Trophoblast cell (in vitro differentiated cells and primary cell): Measurements from ENCODE around the gene WDFY1.

Experiments
- DNase-seq, 2 donors: peaks; one replicate each; pipeline ENCODE4 v3.0.0-alpha.2; 2016
- H2AFZ ChIP-seq: 2 replicates; pipeline ENCODE4 v1.6.1; 2013; ENCODE audit warnings: low read length, moderate library complexity, mild to moderate bottlenecking; ENCODE audit not compliant: insufficient read depth, poor library complexity
- H2AK5ac ChIP-seq: 2 replicates; pipeline ENCODE4 v1.6.1; 2013; ENCODE audit warnings: mild to moderate bottlenecking, low read length
- H2BK120ac ChIP-seq: 2 replicates; pipeline ENCODE4 v1.6.1; 2013; ENCODE audit warnings: low read length, mild to moderate bottlenecking, moderate library complexity; ENCODE audit not compliant: insufficient read depth, poor library complexity
- H2BK12ac ChIP-seq: 2 replicates; pipeline ENCODE4 v1.6.1; 2013; ENCODE audit warnings: mild to moderate bottlenecking, low read length, moderate library complexity
- H2BK5ac ChIP-seq: 2 replicates; pipeline ENCODE4 v1.6.1; 2013; ENCODE audit warnings: low read length, low read depth, moderate library complexity, mild to moderate bottlenecking; ENCODE audit not compliant: poor library complexity
- H3K14ac ChIP-seq: 2 replicates; pipeline ENCODE4 v1.6.1; 2013; ENCODE audit warnings: mild to moderate bottlenecking, low read length
- H3K18ac ChIP-seq: 2 replicates; pipeline ENCODE4 v1.6.1; 2013; ENCODE audit warnings: mild to moderate bottlenecking, low read length
- H3K23ac ChIP-seq: 2 replicates; pipeline ENCODE4 v1.6.1; 2013; ENCODE audit warnings: low read length
- H3K27ac ChIP-seq: 2 replicates; pipeline ENCODE4 v1.5.1; 2013; ENCODE audit warnings: low read depth, mild to moderate bottlenecking, inconsistent platforms, low read length, moderate library complexity
- H3K27me3 ChIP-seq: 2 replicates; pipeline ENCODE4 v1.6.1; 2013; ENCODE audit warnings: inconsistent platforms, mild to moderate bottlenecking, low read length, moderate library complexity; ENCODE audit not compliant: insufficient read depth
- H3K36me3 ChIP-seq, 2 experiments: 1 replicate in 1 of 2; 2 replicates in 1 of 2; pipeline ENCODE4 v1.6.1; 2013; ENCODE audit warnings: low read length in 2 of 2, mild to moderate bottlenecking in 2 of 2, moderate library complexity in 1 of 2; ENCODE audit not compliant: insufficient read depth in 2 of 2, control insufficient read depth in 1 of 2
- H3K4ac ChIP-seq: 2 replicates; pipeline ENCODE4 v1.6.1; 2013; ENCODE audit warnings: low read depth, mild to moderate bottlenecking, low read length, moderate library complexity
- H3K4me1 ChIP-seq, 2 experiments: 1 replicate in 1 of 2; 2 replicates in 1 of 2; pipeline ENCODE4 v1.6.1; 2013; ENCODE audit warnings: low read length in 2 of 2, mild to moderate bottlenecking in 2 of 2, moderate library complexity in 1 of 2; ENCODE audit not compliant: insufficient read depth in 2 of 2, control insufficient read depth in 1 of 2
- H3K4me2 ChIP-seq: 2 replicates; pipeline ENCODE4 v1.6.1; 2013; ENCODE audit warnings: inconsistent platforms, mild to moderate bottlenecking, low read length, moderate library complexity
- H3K4me3 ChIP-seq: 2 replicates; pipeline ENCODE4 v1.5.1; 2013; ENCODE audit warnings: mild to moderate bottlenecking, low read depth, low read length, inconsistent platforms
- H3K79me1 ChIP-seq: one replicate; pipeline ENCODE4 v1.6.1; 2013; ENCODE audit warnings: low read length
- H3K79me2 ChIP-seq: 2 replicates; pipeline ENCODE4 v1.6.1; 2013; ENCODE audit warnings: low read length, mild to moderate bottlenecking; ENCODE audit not compliant: control insufficient read depth, insufficient read depth, poor library complexity
- H3K9ac ChIP-seq: 2 replicates; pipeline ENCODE4 v1.6.1; 2013; ENCODE audit warnings: mild to moderate bottlenecking, low read length
- H3K9me3 ChIP-seq: 2 replicates; pipeline ENCODE4 v1.6.1; 2013; ENCODE audit warnings: low read depth, mild to moderate bottlenecking, control low read depth, inconsistent platforms, low read length; ENCODE audit not compliant: insufficient read depth
- H4K12ac ChIP-seq: 2 replicates; pipeline ENCODE4 v1.6.1; 2013; ENCODE audit warnings: low read depth, mild to moderate bottlenecking, low read length, moderate library complexity
- H4K8ac ChIP-seq: 2 replicates; pipeline ENCODE4 v1.6.1; 2013; ENCODE audit warnings: low read depth, mild to moderate bottlenecking, low read length, moderate library complexity
- H4K91ac ChIP-seq: one replicate; pipeline ENCODE4 v1.6.1; 2013; ENCODE audit warnings: low read depth, mild to moderate bottlenecking, low read length, moderate library complexity
- WGBS: extraction: QIAGEN DNeasy Blood & Tissue Kit; methylation state at CpG from one replicate; pipeline ENCODE4 v1.1.7; 2013; ENCODE audit warnings: missing lambda C conversion rate; ENCODE audit not compliant: insufficient read length, insufficient coverage; ENCODE audit errors: extremely low coverage; 5-methylcytosine and 5-hydroxymethylcytosine counted together

WDFY1 gene

GRCh38 chr2:223950448-223951347 lies 5.6 kb upstream of the WDFY1 start:
- Histone ChIP-seq H3K4me3 (no peak overlapping the region), H2BK5ac (no peak overlapping the region), H3K27me3 (no peaks in the 10 kb centered on the region), H3K79me1 (no peaks in the 10 kb centered on the region), H3K4ac (no peak overlapping the region), H3K36me3 (no peaks in the 10 kb centered on the region), H3K18ac (no peak overlapping the region), H2BK12ac (no peak overlapping the region), H3K9me3 (no peaks in the 10 kb centered on the region), H3K4me2 (no peak overlapping the region), H4K12ac (no peak overlapping the region), H3K9ac (no peak overlapping the region), H4K91ac (no peak overlapping the region), H4K8ac (no peak overlapping the region), H2AFZ (no peak overlapping the region), H2BK120ac (no peak overlapping the region), H2AK5ac (no peak overlapping the region), H3K27ac (no peak overlapping the region), H3K79me2 (no peaks in the 10 kb centered on the region), H3K23ac (no peak overlapping the region), H3K14ac (no peak overlapping the region), H3K4me1 (no peaks in the 10 kb centered on the region)
- DNase-seq, result no peak
- no CpG with 5 or more reads among the region's 3 CpGs for WGBS

- Histone ChIP-seq H3K9ac (no peak overlapping the region), H4K12ac (no peak overlapping the region), H3K79me1 (peaks cover 8% of the 10 kb centered on the region), H3K27ac (no peak overlapping the region), H3K23ac (no peak overlapping the region), H3K4ac (no peak overlapping the region), H2AK5ac (no peak overlapping the region), H4K91ac (no peak overlapping the region), H2AFZ (no peak overlapping the region), H3K4me2 (no peak overlapping the region), H3K79me2 (peaks cover 8% of the 10 kb centered on the region), H3K36me3 (no peaks in the 10 kb centered on the region), H3K27me3 (no peaks in the 10 kb centered on the region), H3K9me3 (no peaks in the 10 kb centered on the region), H3K4me3 (no peak overlapping the region), H2BK5ac (no peak overlapping the region), H4K8ac (no peak overlapping the region), H2BK12ac (no peak overlapping the region), H3K18ac (no peak overlapping the region), H2BK120ac (no peak overlapping the region), H3K4me1 (no peaks in the 10 kb centered on the region), H3K14ac (no peak overlapping the region)
- WGBS, result no CpG with 5 or more reads among the region's 3 CpGs
- no peak for DNase-seq
Measured at GRCh38 chr2:223949241-223949840, 4.2 kb upstream of the WDFY1 start.

DNA sequence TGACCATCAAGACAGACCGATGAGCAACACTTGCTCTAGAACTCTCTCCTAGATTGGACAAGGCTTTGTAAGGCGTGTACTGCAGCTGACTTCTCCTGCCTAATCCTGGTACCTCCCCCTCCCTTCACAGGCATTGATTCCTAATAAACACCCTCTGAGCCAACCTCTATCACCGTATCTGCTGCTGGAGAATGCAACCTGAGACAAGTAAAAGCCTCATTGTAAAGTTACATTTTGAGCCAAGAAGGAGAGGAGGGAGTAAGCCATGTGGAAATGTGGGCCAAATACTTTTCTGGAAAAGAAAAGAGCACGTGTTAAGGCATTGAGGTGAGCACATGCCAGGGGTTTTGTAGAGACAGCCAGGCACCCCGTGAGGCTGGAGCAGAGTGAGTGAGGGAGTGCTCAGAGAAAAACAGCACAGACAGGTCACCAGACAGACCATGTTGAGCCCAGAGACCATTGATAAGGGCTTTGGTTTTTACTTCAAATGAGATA lies 2.6 kb upstream of the WDFY1 start:
- Histone ChIP-seq H2BK5ac (no peak overlapping the region), H2BK12ac (no peak overlapping the region), H4K91ac (no peak overlapping the region), H3K36me3 (no peaks in the 10 kb centered on the region), H3K79me2 (peaks cover 11% of the 10 kb centered on the region), H3K4me3 (no peak overlapping the region), H4K12ac (no peak overlapping the region), H3K27me3 (no peaks in the 10 kb centered on the region), H3K9ac (no peak overlapping the region), H3K14ac (no peak overlapping the region), H3K79me1 (peaks cover 10% of the 10 kb centered on the region), H2AK5ac (no peak overlapping the region), H3K4ac (no peak overlapping the region), H3K9me3 (no peaks in the 10 kb centered on the region), H3K27ac (no peak overlapping the region), H2BK120ac (no peak overlapping the region), H3K23ac (no peak overlapping the region), H3K4me1 (no peaks in the 10 kb centered on the region), H3K4me2 (no peak overlapping the region), H4K8ac (no peak overlapping the region), H2AFZ (no peak overlapping the region), H3K18ac (no peak overlapping the region)
- DNase-seq, result no peak
- no CpG with 5 or more reads among the region's 5 CpGs for WGBS

GRCh38 chr2:223945755-223946154 lies 620 bp upstream of the WDFY1 start:
- no peak for DNase-seq
- Histone ChIP-seq H3K4me3 (no peak overlapping the region), H3K9me3 (no peaks in the 10 kb centered on the region), H2BK5ac (no peak overlapping the region), H3K27me3 (no peaks in the 10 kb centered on the region), H3K27ac (no peak overlapping the region), H3K4ac (no peak overlapping the region), H3K36me3 (no peaks in the 10 kb centered on the region), H3K18ac (no peak overlapping the region), H3K4me2 (no peak overlapping the region), H3K9ac (no peak overlapping the region), H4K12ac (no peak overlapping the region), H3K4me1 (no peaks in the 10 kb centered on the region), H2AK5ac (no peak overlapping the region), H3K79me2 (peaks cover 16% of the 10 kb centered on the region), H3K23ac (no peak overlapping the region), H3K79me1 (peaks cover 10% of the 10 kb centered on the region), H4K8ac (no peak overlapping the region), H4K91ac (no peak overlapping the region), H2BK12ac (no peak overlapping the region), H3K14ac (no peak overlapping the region), H2AFZ (no peak overlapping the region), H2BK120ac (no peak overlapping the region)
- WGBS, result no CpG with 5 or more reads among the region's 4 CpGs
